ENCODE measurements around the gene SIN3A.
"Not testable (repeated sequence)": the region's sequence is repeated elsewhere in the genome, so short reads cannot be mapped to it uniquely, and the experiment has no call there.

The SIN3A gene

DNA sequence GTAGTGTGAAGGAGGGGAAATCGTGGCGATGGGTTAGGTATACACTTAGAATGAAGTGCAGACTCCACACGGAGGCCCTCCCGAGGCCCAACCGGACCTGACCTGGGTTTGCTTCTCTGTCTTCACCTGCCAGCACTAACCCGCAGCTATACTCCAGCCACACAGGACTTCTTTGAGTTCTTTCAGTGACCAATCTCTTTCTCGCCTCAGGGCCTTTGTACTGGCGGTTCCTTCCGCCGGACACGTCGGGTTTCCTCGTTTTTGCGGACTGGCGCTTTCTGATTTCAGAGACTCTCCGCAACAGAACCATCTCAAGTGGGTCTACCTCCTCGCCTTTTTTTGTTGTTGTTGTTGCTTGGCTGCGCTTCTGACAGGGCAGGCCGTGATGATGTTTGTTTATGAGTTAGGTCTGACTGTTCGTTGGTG is 104.7 kb downstream of the SIN3A start, which contains the start of gene NEIL1:
Gene NEIL1 (plus strand): TSS at position 244 of the 426 bp plus-strand sequence. CDS start 1,867 bp downstream, outside the sequence.
- Histone ChIP-seq H3K9me3 (replicated peaks in 1 of 11) (peaks cover 12 to 22% (median 18%) of the 10 kb centered on the region in 11 experiments; a peak in 20 of 22 replicates), H4K20me1 (peaks cover 0 to 18% (median 0%) of the 10 kb centered on the region in 11 experiments; a peak in 8 of 22 replicates), H3K4me1 (peaks cover 38 to 75% (median 63%) of the 10 kb centered on the region in 10 experiments), H3K4me3 (peak within 1 kb of the TSS; percentile 70 to 94 (median 82)), H3K27ac (peak within 1 kb of the TSS; percentile 67 to 87 (median 81)), H3K9ac (peak within 1 kb of the TSS; percentile 74 to 93 (median 83)), H3K27me3 (peaks cover 0 to 16% (median 0%) of the 10 kb centered on the region in 11 experiments; a peak in 6 of 22 replicates), H3K4me2 (peak within 1 kb of the TSS; percentile 94 to 100 (median 99)), H3K36me3 (peaks cover 0 to 11% (median 7%) of the 10 kb centered on the region in 11 experiments; a peak in 14 of 22 replicates)
- TF ChIP-seq Cebpa-rat (IDR thresholded peaks at IDR 0.05), result no peak

DNA sequence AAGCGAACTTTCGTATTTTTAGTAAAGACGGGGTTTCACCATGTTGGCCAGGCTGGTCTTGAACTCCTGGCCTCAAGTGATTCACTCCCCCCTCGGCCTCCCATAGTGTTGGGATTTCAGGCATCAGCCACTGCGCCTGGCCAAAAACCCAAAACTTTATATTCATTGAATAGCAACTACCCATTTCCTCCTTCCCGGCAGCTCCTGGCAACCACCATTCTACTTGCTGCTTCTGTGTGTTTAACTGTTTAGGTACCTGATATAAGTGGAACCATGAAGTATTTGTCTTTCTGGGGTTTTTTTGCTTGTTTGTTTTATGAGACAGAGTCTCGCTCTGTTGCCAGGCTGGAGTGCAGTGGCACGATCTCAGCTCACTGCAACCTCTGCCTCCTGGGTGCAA is 107.5 kb downstream of the SIN3A start:
- Histone ChIP-seq H3K4me2 (peak overlapping the region in 8 of 11 experiments; percentile 13 to 62 (median 44); a peak in 10 of 22 replicates), H3K27me3 (peaks cover 0 to 15% (median 0%) of the 10 kb centered on the region in 11 experiments; a peak in 6 of 22 replicates), H3K36me3 (peaks cover 17 to 35% (median 28%) of the 10 kb centered on the region in 11 experiments), H3K4me1 (peaks cover 20 to 47% (median 35%) of the 10 kb centered on the region in 10 experiments)
- not testable (repeated sequence) for H3K4me3 ChIP-seq; H4K20me1 ChIP-seq; H3K9ac ChIP-seq; H3K27ac ChIP-seq; H3K9me3 ChIP-seq (replicated peaks in 1 of 11)

DNA sequence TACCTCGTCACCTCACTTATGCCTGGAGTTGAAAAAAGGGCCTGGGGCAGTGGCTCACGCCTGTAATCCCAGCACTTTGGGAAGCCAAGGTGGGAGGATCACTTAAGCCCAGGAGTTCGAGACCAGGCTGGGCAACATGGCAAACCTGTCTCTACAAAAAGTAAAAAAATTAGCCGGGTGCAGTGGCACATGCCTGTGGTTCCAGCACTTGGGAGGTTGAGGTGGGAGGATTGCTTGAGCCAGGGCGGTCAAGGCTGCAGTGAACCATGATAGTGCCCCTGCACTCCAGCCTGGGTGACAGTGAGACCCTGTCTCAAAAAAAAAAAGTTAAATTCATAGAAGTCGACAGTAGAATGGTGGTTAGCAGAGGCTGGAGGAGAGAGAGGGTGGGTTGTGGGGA is 109.3 kb downstream of the SIN3A start:
- H3K27me3 ChIP-seq, result no peaks in the 10 kb centered on the region
- no peak overlapping the region for H3K4me3 ChIP-seq
- no peak for TF ChIP-seq Cebpa-rat (IDR thresholded peaks at IDR 0.05)
- no peaks in the 10 kb centered on the region for H3K9me3 ChIP-seq (replicated peaks in 1 of 11)
- peaks cover 17 to 37% (median 34%) of the 10 kb centered on the region in 11 experiments for H3K36me3 ChIP-seq
- H3K4me1 ChIP-seq, result peaks cover 19 to 33% (median 23%) of the 10 kb centered on the region in 10 experiments; a peak in 19 of 20 replicates
- peaks cover 0 to 7% (median 0%) of the 10 kb centered on the region in 11 experiments; a peak in 1 of 22 replicates for H4K20me1 ChIP-seq
- H3K9ac ChIP-seq, result no peak overlapping the region
- H3K4me2 ChIP-seq, result no peak overlapping the region
- H3K27ac ChIP-seq, result no peak overlapping the region

DNA sequence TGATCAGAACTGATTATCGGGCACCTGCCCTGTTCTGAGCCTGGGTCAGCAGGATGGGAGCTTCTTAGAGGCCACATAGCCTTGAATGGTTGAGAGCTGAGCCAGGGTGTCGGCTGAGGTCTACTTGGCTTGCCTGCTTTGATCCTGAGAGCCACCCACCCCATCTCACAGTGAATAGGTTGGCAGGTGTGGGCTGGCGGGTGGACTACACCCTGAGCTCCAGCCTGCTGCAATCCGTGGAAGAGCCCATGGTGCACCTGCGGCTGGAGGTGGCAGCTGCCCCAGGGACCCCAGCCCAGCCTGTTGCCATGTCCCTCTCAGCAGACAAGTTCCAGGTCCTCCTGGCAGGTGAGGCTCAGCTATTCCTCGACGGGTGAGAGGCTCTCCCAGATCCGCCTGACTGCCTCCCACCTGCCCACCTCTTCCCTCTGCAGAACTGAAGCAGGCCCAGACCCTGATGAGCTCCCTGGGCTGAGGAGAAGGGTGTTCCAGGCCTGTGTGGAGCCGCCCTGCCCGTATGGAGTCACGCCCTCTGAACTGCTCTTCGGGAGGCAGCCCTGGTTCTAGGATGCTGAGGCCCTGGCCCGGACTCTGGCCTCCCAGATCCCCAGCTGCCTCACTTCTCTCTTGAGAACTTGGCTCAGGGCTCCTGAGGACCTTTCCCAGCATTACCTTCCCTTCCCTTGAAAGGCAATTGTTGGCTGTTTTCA is 111.8 kb downstream of the SIN3A start:
- Histone ChIP-seq H3K4me1 (peaks cover 19 to 38% (median 31%) of the 10 kb centered on the region in 10 experiments), H3K27me3 (no peaks in the 10 kb centered on the region), H3K27ac (no peak overlapping the region), H4K20me1 (peaks cover 0 to 7% (median 0%) of the 10 kb centered on the region in 11 experiments; a peak in 1 of 22 replicates), H3K36me3 (peaks cover 17 to 37% (median 34%) of the 10 kb centered on the region in 11 experiments), H3K9ac (no peak overlapping the region), H3K4me2 (no peak overlapping the region), H3K4me3 (no peak overlapping the region), H3K9me3 (replicated peaks in 1 of 11) (no peaks in the 10 kb centered on the region)
- no peak for TF ChIP-seq Cebpa-rat (IDR thresholded peaks at IDR 0.05)

DNA sequence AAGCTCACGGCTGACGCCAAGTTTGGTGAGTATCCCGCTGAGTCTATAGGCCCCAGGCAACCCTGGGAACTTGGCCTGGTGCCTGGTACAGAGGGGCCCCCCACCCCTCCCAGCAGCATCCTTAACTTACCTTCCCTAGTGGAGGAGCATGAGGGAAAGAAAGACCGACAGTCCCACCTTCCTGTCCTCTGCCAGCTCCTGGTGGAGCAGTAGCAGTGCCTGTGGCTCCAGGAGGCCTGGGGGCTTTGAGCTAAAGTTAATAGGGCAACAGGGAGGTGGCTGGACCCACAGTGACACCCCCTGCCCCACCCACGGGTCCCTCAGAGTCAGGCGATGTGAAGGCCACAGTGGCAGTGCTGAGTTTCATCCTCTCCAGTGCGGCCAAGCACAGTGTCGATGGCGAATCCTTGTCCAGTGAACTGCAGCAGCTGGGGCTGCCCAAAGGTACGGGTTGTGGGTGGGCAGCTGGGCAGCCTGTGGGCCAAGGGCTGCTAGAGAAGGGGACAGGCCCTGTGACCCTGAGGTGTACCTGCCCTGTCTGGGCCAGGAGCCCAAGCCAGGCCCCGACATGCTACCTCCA is 112.7 kb downstream of the SIN3A start:
- Histone ChIP-seq H3K27me3 (no peaks in the 10 kb centered on the region), H3K27ac (no peak overlapping the region), H3K9me3 (replicated peaks in 1 of 11) (no peaks in the 10 kb centered on the region), H3K9ac (no peak overlapping the region), H3K36me3 (peaks cover 17 to 37% (median 34%) of the 10 kb centered on the region in 11 experiments), H4K20me1 (peaks cover 0 to 7% (median 0%) of the 10 kb centered on the region in 11 experiments; a peak in 1 of 22 replicates), H3K4me2 (no peak overlapping the region), H3K4me3 (no peak overlapping the region), H3K4me1 (peaks cover 15 to 33% (median 25%) of the 10 kb centered on the region in 10 experiments)
- no peak for TF ChIP-seq Cebpa-rat (IDR thresholded peaks at IDR 0.05)

DNA sequence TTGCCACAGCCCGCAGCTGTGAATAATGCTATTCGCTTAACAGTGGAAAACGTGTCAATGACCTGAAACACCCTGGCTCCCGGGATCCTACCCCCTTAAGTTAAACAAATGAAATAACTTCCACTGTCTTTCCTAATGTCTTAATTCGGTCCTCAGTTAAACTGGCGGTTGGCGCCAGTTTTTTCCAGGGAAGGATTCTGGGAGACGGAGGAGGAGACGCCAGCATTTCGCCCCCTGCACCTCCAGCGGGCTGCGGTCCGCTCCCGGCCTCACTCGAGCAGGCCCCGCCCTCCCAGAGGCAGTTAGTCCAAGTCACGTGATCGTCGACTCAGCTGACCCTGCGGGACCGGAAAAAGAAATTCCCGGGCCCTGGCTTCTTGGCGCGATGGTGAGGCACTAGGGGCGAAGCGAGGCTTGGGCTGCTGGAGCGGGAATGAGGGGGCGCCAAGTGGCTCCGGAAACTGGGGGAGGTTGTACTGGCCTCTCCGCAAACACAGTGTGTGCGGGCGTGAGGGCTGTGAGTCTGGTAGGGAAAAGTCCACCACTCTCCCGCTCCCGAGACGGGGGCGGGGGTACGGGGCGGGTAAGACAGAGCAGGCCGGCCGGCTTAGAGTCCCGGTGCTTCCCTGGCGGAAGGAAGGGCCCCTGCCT is 115.7 kb downstream of the SIN3A start, which contains the start of gene COMMD4:
Gene COMMD4 (plus strand): TSS at position 359 of the 651 bp plus-strand sequence. CDS start 27 bp downstream, at position 386.
- Histone ChIP-seq H3K9me3 (replicated peaks in 1 of 11) (no peaks in the 10 kb centered on the region), H3K27me3 (no peaks in the 10 kb centered on the region)
- no peak for TF ChIP-seq Cebpa-rat (IDR thresholded peaks at IDR 0.05)

DNA sequence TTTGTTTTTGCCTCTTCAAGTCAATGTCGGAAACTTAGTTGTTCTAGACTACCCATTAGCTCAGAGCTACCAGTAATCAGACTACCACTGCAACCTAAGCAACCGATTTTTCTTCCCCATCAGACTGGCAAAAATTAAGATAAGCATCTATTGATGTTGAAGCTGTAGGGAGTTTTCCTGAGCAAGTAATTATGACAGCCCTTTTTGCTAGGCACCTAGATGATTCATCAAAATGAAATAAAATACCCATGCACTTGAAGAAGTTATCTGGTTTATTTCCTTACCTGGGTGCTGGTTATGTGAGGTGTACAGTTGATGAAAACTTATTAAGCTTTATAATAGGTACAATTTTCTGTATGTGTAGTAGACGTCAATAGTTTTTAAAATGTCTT is 116.2 kb downstream of the SIN3A start:
- H3K4me2 ChIP-seq, result peak overlapping the region; percentile 87 to 98 (median 94)
- H3K4me3 ChIP-seq, result peak overlapping the region; percentile 58 to 79 (median 73)
- H3K27ac ChIP-seq, result peak overlapping the region in 10 of 11 experiments; percentile 78 to 90 (median 84); a peak in 15 of 22 replicates
- H3K9ac ChIP-seq, result peak overlapping the region; percentile 77 to 87 (median 83); a peak in 20 of 22 replicates
- no peak for TF ChIP-seq Cebpa-rat (IDR thresholded peaks at IDR 0.05)
- no peaks in the 10 kb centered on the region for H3K27me3 ChIP-seq
- H4K20me1 ChIP-seq, result peaks cover 0 to 7% (median 0%) of the 10 kb centered on the region in 11 experiments; a peak in 1 of 22 replicates
- no peaks in the 10 kb centered on the region for H3K9me3 ChIP-seq (replicated peaks in 1 of 11)
- H3K36me3 ChIP-seq, result peaks cover 10 to 20% (median 19%) of the 10 kb centered on the region in 11 experiments
- peaks cover 11 to 23% (median 20%) of the 10 kb centered on the region in 10 experiments for H3K4me1 ChIP-seq

More for the DNA sequence above, 115.7 kb downstream of the SIN3A start, which contains the start of gene COMMD4:
- H3K4me1 ChIP-seq, result peaks cover 11 to 23% (median 20%) of the 10 kb centered on the region in 10 experiments
- peaks cover 10 to 26% (median 24%) of the 10 kb centered on the region in 11 experiments for H3K36me3 ChIP-seq
- peak within 1 kb of the TSS; percentile 52 to 90 (median 84) for H3K27ac ChIP-seq
- H4K20me1 ChIP-seq, result peaks cover 0 to 7% (median 0%) of the 10 kb centered on the region in 11 experiments; a peak in 1 of 22 replicates
- H3K4me3 ChIP-seq, result peak within 1 kb of the TSS; percentile 58 to 79 (median 73)
- peak within 1 kb of the TSS; percentile 87 to 98 (median 94) for H3K4me2 ChIP-seq
- H3K9ac ChIP-seq, result peak within 1 kb of the TSS; percentile 77 to 87 (median 83)

DNA sequence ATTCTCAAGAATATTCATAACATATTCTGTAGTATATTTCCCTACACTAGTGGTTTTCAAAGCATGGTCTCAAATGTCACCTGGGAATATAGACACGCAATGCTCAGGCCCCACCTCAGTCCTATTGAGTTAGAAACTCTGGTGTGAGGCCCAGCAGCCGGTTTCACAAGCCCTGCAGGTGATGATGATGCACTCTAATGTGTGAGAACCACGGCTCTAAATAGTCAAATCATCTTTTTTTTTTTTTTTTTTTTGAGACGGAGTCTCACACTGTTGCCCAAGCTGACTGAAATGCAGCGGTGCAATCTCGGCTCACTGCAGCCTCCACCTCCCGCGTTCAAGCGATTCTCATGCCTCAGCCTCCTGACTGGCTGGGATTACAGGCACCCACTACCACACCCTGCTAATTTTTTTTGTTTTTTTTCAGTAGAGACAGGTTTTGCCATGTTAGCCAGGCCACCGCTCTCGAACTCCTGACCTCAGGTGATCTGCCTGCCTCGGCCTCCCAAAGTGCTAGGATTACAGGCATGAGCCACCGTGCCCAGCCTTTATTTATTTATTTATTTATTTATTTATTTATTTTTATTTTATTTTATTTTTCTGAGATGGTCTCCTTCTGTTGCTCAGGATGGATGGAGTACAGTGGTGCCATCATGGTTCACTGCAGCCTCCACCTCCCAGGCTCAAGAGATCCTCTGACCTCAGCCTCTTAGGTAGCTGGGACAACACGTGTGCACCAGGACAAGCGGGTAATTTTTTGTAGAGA is 117.7 kb downstream of the SIN3A start:
- not testable (repeated sequence) for H3K27me3 ChIP-seq; H4K20me1 ChIP-seq; H3K36me3 ChIP-seq; H3K4me3 ChIP-seq; H3K9me3 ChIP-seq (replicated peaks in 1 of 11); H3K27ac ChIP-seq; H3K4me2 ChIP-seq; H3K9ac ChIP-seq
- H3K4me1 ChIP-seq, result peaks cover 11 to 23% (median 20%) of the 10 kb centered on the region in 10 experiments

DNA sequence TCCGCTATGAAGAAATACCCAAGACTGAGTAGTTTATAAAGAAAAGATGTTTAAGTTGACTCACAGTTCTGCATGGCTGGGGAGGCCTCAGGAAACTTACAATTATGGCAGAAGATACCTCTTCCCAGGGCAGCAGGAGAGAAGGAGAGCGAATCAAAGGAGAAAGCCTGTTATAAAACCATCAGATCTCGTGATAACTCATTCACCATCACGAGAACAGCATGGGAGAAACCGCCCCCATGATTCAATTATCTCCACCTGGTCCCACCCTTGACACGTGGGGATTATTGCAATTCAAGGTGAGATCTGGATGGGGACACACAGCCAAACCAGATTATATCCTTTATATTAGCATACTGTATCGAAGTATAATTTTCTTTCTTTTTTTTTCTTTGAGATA is 119.4 kb downstream of the SIN3A start:
- H3K27me3 ChIP-seq; H3K27ac ChIP-seq; H3K4me2 ChIP-seq; H3K9ac ChIP-seq; H4K20me1 ChIP-seq; H3K4me3 ChIP-seq; H3K36me3 ChIP-seq; H3K9me3 ChIP-seq (replicated peaks in 1 of 11): not testable (repeated sequence)
- H3K4me1 ChIP-seq, result peaks cover 9 to 19% (median 16%) of the 10 kb centered on the region in 10 experiments
